Gastroesophageal sphincter (tissue), 3 donors: ENCODE data around the gene ADAMTS14.

Source experiments
- CTCF ChIP-seq, 4 experiments: fragments of 200-600 bp in 2 of 4; fragments of 450-650 bp in 2 of 4; sonication (generic) in 1 of 4; IDR thresholded peaks; one replicate each; pipeline ENCODE4 v1.5.1; 2017 to 2019; ENCODE audit warnings: antibody characterized with exemption in 4 of 4, mild to moderate bottlenecking in 2 of 4, moderate library complexity in 2 of 4
- EP300 ChIP-seq: sonication (generic); formaldehyde crosslinking; IDR thresholded peaks from one replicate; pipeline ENCODE4 v1.6.1; 2017; ENCODE audit warnings: antibody characterized with exemption, mild to moderate bottlenecking
- POLR2A ChIP-seq, 2 donors: fragments of 450-650 bp; IDR thresholded peaks; one replicate each; pipeline ENCODE4 v1.6.1; 2017; ENCODE audit warnings: antibody characterized with exemption in 2 of 2, mild to moderate bottlenecking in 2 of 2, moderate library complexity in 1 of 2
- POLR2AphosphoS5 ChIP-seq: sonication (generic); formaldehyde crosslinking; IDR thresholded peaks from one replicate; pipeline ENCODE4 v1.6.1; 2017; ENCODE audit warnings: antibody characterized with exemption

GRCh38 chr10:70722820-70723424, 50.6 kb downstream of the ADAMTS14 start:
- no peak for TF ChIP-seq CTCF (IDR thresholded peaks at IDR 0.05)
- TF ChIP-seq EP300 = no peak
- TF ChIP-seq POLR2AphosphoS5 = no peak
- TF ChIP-seq POLR2A (IDR thresholded peaks at IDR 0.05) = no peak
